Keratinocyte (primary cell): ENCODE data around the gene ZSCAN5A. TPM values are rescaled to one million over a fixed set of nuclear protein-coding genes. Genes with fewer than 3 reads are reported as not detected.

Experiments used
- DNase-seq: peaks from one replicate; pipeline ENCODE4 v3.0.0-alpha.2; 2011; ENCODE audit warnings: low read depth, missing footprints, low spot score
- FAIRE-seq: peaks from 2 replicates; lab custom pipeline; 2011; peaks lifted over from hg19 to GRCh38; lab: Jason Lieb, UNC
- H2AFZ ChIP-seq: 2 replicates; pipeline ENCODE4 v1.6.0; 2012; ENCODE audit warnings: low read length, control low read depth, inconsistent platforms; ENCODE audit not compliant: control insufficient read depth
- H3K27ac ChIP-seq: 2 replicates; pipeline ENCODE4 v1.5.1; 2011; ENCODE audit warnings: low read length; ENCODE audit not compliant: control insufficient read depth, insufficient read depth
- H3K27me3 ChIP-seq: 3 replicates; pipeline ENCODE4 v1.6.0; 2011; ENCODE audit warnings: low read length; ENCODE audit not compliant: control insufficient read depth, insufficient read depth; ENCODE audit errors: extremely low read depth
- H3K36me3 ChIP-seq, 2 experiments: 2 replicates in 1 of 2; 3 replicates in 1 of 2; pipeline ENCODE4 v1.5.1; 2011; ENCODE audit warnings: low read length in 2 of 2, mild to moderate bottlenecking in 1 of 2; ENCODE audit not compliant: control insufficient read depth in 2 of 2, insufficient read depth in 2 of 2; ENCODE audit errors: extremely low read depth in 1 of 2
- H3K4me1 ChIP-seq: 3 replicates; pipeline ENCODE4 v1.5.1; 2011; ENCODE audit warnings: low read length; ENCODE audit not compliant: control insufficient read depth, insufficient read depth; ENCODE audit errors: extremely low read depth
- H3K4me2 ChIP-seq: 3 replicates; pipeline ENCODE4 v1.6.0; 2011; ENCODE audit warnings: low read depth, low read length; ENCODE audit not compliant: control insufficient read depth, insufficient read depth; ENCODE audit errors: extremely low read depth
- H3K4me3 ChIP-seq, 3 experiments: fragments of 200-600 bp in 1 of 3; sonication (generic) in 1 of 3; 2 replicates in 2 of 3; 3 replicates in 1 of 3; pipeline ENCODE4 v1.5.1; 2011 to 2016; ENCODE audit warnings: low read length in 3 of 3, mild to moderate bottlenecking in 3 of 3, control low read depth in 2 of 3, inconsistent platforms in 1 of 3, low read depth in 1 of 3, mixed read lengths in 1 of 3, mixed run types in 1 of 3, moderate library complexity in 1 of 3; ENCODE audit not compliant: control insufficient read depth in 2 of 3, insufficient read depth in 2 of 3; ENCODE audit errors: extremely low read depth in 1 of 3
- H3K79me2 ChIP-seq: 2 replicates; pipeline ENCODE4 v1.6.0; 2012; ENCODE audit warnings: low read length; ENCODE audit not compliant: control insufficient read depth, insufficient read depth
- H3K9ac ChIP-seq: 3 replicates; pipeline ENCODE4 v1.6.0; 2011; ENCODE audit warnings: low read length; ENCODE audit not compliant: control insufficient read depth, insufficient read depth; ENCODE audit errors: extremely low read depth
- H3K9me1 ChIP-seq: 3 replicates; pipeline ENCODE4 v1.6.0; 2011; ENCODE audit warnings: low read length; ENCODE audit not compliant: control insufficient read depth, insufficient read depth; ENCODE audit errors: extremely low read depth
- H3K9me3 ChIP-seq: 2 replicates; pipeline ENCODE4 v1.5.1; 2012; ENCODE audit warnings: low read depth, low read length; ENCODE audit not compliant: control insufficient read depth
- H4K20me1 ChIP-seq: 3 replicates; pipeline ENCODE4 v1.6.0; 2011; ENCODE audit warnings: low read length; ENCODE audit not compliant: control insufficient read depth, insufficient read depth; ENCODE audit errors: extremely low read depth
- EZH2 ChIP-seq: IDR thresholded peaks from one replicate; pipeline ENCODE4 v1.6.1; 2012; ENCODE audit warnings: inconsistent platforms, mild to moderate bottlenecking, low read length, moderate library complexity
- dilution Hi-C: fragments of 300-500 bp; cut with MboI; formaldehyde crosslinking; loops from one replicate; pipeline ENCODE4 v1.7.0; 2020; ENCODE audit warnings: low sequenced_read_pairs; ENCODE audit not compliant: extremely low pct_ligation_motif_present
- polyA plus RNA-seq, 5 experiments: library from polyadenylated mRNA; depleted of rRNA in 3 of 5; stranded (reverse) in 3 of 5; stranded (forward) in 1 of 5; unstranded in 1 of 5; fragments of >200 nt; gene quantifications; 1 replicate in 1 of 5; 2 replicates in 3 of 5; 3 replicates in 1 of 5; pipeline versions ENCODE4 v1.2.1 to v1.2.3, GENCODE V29; 2011 to 2012; ENCODE audit warnings: missing spikeins in 2 of 5, low read depth in 1 of 5, low replicate concordance in 1 of 5
- small RNA-seq, 3 experiments: library from RNA; depleted of rRNA; stranded (forward); fragments of <200 nt; gene quantifications; one replicate each; pipeline ENCODE3, GENCODE V24; 2012; ENCODE audit warnings: low read depth in 3 of 3, low replicate concordance in 1 of 3; ENCODE audit not compliant: insufficient read length in 3 of 3
- TF ChIP-seq, protein P1 (sequence below), 3 experiments: IDR thresholded peaks in 1 of 3; conservative IDR thresholded peaks in 1 of 3; optimal IDR thresholded peaks in 1 of 3; 2 replicates in 2 of 3; 3 replicates in 1 of 3; pipeline versions ENCODE3 to v1.5.1; 2011; ENCODE audit warnings: low read length in 3 of 3, mild to moderate bottlenecking in 3 of 3, moderate library complexity in 2 of 3, control low read depth in 1 of 3, inconsistent platforms in 1 of 3; ENCODE audit not compliant: insufficient read depth in 2 of 3; ENCODE audit errors: extremely low read depth in 1 of 3

The ZSCAN5A gene
- polyA plus RNA-seq, 1 donor (not counting 4 experiments of a cell fraction or from before 2014, with no cell fraction given) = 6.1 TPM

GRCh38 chr19:56174550-56174949 lies 140.1 kb downstream of the ZSCAN5A start:
- TF ChIP-seq, protein P1, sequence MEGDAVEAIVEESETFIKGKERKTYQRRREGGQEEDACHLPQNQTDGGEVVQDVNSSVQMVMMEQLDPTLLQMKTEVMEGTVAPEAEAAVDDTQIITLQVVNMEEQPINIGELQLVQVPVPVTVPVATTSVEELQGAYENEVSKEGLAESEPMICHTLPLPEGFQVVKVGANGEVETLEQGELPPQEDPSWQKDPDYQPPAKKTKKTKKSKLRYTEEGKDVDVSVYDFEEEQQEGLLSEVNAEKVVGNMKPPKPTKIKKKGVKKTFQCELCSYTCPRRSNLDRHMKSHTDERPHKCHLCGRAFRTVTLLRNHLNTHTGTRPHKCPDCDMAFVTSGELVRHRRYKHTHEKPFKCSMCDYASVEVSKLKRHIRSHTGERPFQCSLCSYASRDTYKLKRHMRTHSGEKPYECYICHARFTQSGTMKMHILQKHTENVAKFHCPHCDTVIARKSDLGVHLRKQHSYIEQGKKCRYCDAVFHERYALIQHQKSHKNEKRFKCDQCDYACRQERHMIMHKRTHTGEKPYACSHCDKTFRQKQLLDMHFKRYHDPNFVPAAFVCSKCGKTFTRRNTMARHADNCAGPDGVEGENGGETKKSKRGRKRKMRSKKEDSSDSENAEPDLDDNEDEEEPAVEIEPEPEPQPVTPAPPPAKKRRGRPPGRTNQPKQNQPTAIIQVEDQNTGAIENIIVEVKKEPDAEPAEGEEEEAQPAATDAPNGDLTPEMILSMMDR (optimal IDR thresholded peaks at IDR 0.05 in 1 of 3, IDR thresholded peaks at IDR 0.05 in 1 of 3, conservative IDR thresholded peaks at IDR 0.05 in 1 of 3; ENCODE audit: extremely low read depth in 1 of 3, insufficient read depth in 2 of 3, low read length in 3 of 3) = no peak
- TF ChIP-seq EZH2 = no peak
- no peak for DNase-seq
- Histone ChIP-seq H3K79me2 (no peaks in the 10 kb centered on the region), H3K4me2 (no peak overlapping the region), H3K9me3 (no peaks in the 10 kb centered on the region), H3K27ac (no peak overlapping the region), H2AFZ (no peak overlapping the region), H3K36me3 (no peaks in the 10 kb centered on the region), H3K27me3 (peaks cover 7% of the 10 kb centered on the region), H3K4me3 (no peak overlapping the region), H3K4me1 (peaks cover 3% of the 10 kb centered on the region), H4K20me1 (no peaks in the 10 kb centered on the region), H3K9ac (no peak overlapping the region), H3K9me1 (no peaks in the 10 kb centered on the region)
- dilution Hi-C loops = no loop called here
- no peak for FAIRE-seq

- TF ChIP-seq EZH2 = no peak
- TF ChIP-seq, protein P1 (optimal IDR thresholded peaks at IDR 0.05 in 1 of 3, IDR thresholded peaks at IDR 0.05 in 1 of 3, conservative IDR thresholded peaks at IDR 0.05 in 1 of 3; ENCODE audit: extremely low read depth in 1 of 3, insufficient read depth in 2 of 3, low read length in 3 of 3) = no peak
- H3K27ac ChIP-seq = no peak overlapping the region
- H3K9me1 ChIP-seq = no peaks in the 10 kb centered on the region
- H4K20me1 ChIP-seq = no peaks in the 10 kb centered on the region
- dilution Hi-C loops = no loop called here
- peaks cover 3% of the 10 kb centered on the region for H3K4me1 ChIP-seq
- DNase-seq (no peak), FAIRE-seq (no peak)
- H3K27me3 ChIP-seq = peaks cover 7% of the 10 kb centered on the region
- no peak overlapping the region for H2AFZ ChIP-seq
- H3K9me3 ChIP-seq = no peaks in the 10 kb centered on the region
- H3K9ac ChIP-seq = no peak overlapping the region
- no peaks in the 10 kb centered on the region for H3K36me3 ChIP-seq
- no peak overlapping the region for H3K4me2 ChIP-seq
- no peak overlapping the region for H3K4me3 ChIP-seq
- no peaks in the 10 kb centered on the region for H3K79me2 ChIP-seq
Observed at GRCh38 chr19:56174086-56174485, 140.6 kb downstream of the ZSCAN5A start.

Small RNAs within 50 kb of the gene (small RNA-seq; reads per million reads assigned to genes)
- 0 reads per million in 3 experiments for gene RF00019

Other genes starting within 250 kb of the ZSCAN5A start
- gene ZNF787, start 193.5 kb downstream of the ZSCAN5A start, polyA plus RNA-seq = 4.0 to 10.7 TPM (median 5.6 TPM) in 3 replicates
- gene ZNF444, start 173.6 kb downstream of the ZSCAN5A start, polyA plus RNA-seq = 7.4 to 10.8 TPM (median 9.1 TPM) in 3 replicates
- gene GALP, start 138.8 kb downstream of the ZSCAN5A start, polyA plus RNA-seq = not detected in 3 replicates
- gene ZSCAN5B, start 117.1 kb downstream of the ZSCAN5A start, polyA plus RNA-seq = 0.05 TPM in 1 of 3 replicates, not detected in the others
- gene ZSCAN5C, start 112.6 kb downstream of the ZSCAN5A start, polyA plus RNA-seq = not detected in 3 replicates
- 3.0 to 7.4 TPM (median 6.1 TPM) in 3 replicates for gene EDDM13, start 42.1 kb downstream of the ZSCAN5A start, polyA plus RNA-seq
- gene ZNF582, start 78.7 kb upstream of the ZSCAN5A start, polyA plus RNA-seq = 4.0 to 4.7 TPM (median 4.3 TPM) in 3 replicates
- 2.3 to 3.3 TPM (median 2.4 TPM) in 3 replicates for gene ZNF583, start 89.5 kb upstream of the ZSCAN5A start, polyA plus RNA-seq
- 2.3 to 4.1 TPM (median 3.0 TPM) in 3 replicates for gene ZNF667, start 162.5 kb upstream of the ZSCAN5A start, polyA plus RNA-seq
- 1.8 to 5.8 TPM (median 5.1 TPM) in 3 replicates for gene ZNF471, start 193.0 kb upstream of the ZSCAN5A start, polyA plus RNA-seq
- gene ZFP28, start 224.1 kb upstream of the ZSCAN5A start, polyA plus RNA-seq = 5.2 to 6.9 TPM (median 5.7 TPM) in 3 replicates